GM21423 (cell line): ENCODE data around the gene RSRC1.
"Not testable (repeated sequence)": the region's sequence is repeated elsewhere in the genome, so short reads cannot be mapped to it uniquely, and the experiment has no call there.

ENCODE experiments used
- ATAC-seq: cut with Tn5 transposase; IDR thresholded peaks from one replicate; pipeline ENCODE4 v1.9.1; 2021; ENCODE audit warnings: mild to moderate bottlenecking, moderate library complexity; ENCODE audit not compliant: unreplicated experiment

RSRC1 gene

DNA sequence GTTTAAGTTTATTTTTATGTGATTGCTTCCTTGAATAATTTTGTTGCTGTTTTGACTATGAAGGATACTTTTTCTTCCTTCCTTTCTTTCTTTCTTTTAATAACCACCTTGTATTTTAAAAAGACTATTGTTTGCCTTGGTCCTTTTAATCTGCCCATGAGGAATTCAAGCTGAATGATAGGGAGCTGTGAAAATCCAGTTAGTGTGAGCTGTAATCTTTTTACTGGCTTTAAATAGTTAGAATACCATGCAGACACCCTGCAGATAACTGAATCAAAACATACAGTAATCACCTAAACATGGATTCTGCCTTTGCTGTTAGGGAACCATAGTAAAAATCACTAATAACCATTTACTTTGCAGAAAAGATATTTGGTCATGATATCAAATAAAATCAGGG, 110.7 kb downstream of the RSRC1 start:
- no peak for ATAC-seq

- no peak for ATAC-seq
Measured at GRCh38 chr3:158221426-158221825, 111.5 kb downstream of the RSRC1 start.

- ATAC-seq: no peak
Measured at GRCh38 chr3:158226429-158226828, 116.5 kb downstream of the RSRC1 start.

DNA sequence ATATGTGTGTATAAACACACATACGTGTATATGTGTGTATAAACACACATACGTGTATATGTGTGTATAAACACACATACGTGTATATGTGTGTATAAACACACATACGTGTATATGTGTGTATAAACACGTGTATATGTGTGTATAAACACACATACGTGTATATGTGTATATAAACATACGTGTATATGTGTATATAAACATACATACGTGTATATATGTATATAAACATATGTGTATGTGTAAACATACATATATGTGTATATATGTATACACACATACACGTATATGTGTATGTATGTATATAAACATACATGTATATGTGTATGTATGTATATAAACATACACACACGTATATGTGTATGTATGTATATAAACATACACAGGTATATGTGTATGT, 119.1 kb downstream of the RSRC1 start:
- ATAC-seq: not testable (repeated sequence)

- ATAC-seq: no peak
Measured at GRCh38 chr3:158233791-158234190, 123.9 kb downstream of the RSRC1 start.

DNA sequence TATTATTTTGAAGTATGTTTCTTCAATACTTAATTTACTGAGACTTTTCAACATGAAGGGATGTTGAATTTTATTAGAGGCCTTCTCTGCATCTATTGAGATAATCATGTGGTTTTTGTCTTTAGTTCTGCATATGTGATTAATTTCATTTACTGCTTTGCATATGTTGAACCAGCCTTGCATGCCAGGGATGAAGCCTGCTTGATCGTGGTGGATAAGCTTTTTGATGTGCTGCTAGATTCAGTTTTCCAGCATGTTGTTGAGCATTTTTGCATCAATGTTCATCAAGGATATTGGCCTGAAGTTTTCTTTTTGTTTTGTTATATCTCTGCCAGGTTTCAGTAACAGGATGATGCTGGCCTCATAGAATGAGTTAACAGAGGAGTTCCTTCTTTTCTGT, 134.4 kb downstream of the RSRC1 start:
- no peak for ATAC-seq

- ATAC-seq: no peak
Measured at GRCh38 chr3:158247288-158247687, 137.4 kb downstream of the RSRC1 start.

DNA sequence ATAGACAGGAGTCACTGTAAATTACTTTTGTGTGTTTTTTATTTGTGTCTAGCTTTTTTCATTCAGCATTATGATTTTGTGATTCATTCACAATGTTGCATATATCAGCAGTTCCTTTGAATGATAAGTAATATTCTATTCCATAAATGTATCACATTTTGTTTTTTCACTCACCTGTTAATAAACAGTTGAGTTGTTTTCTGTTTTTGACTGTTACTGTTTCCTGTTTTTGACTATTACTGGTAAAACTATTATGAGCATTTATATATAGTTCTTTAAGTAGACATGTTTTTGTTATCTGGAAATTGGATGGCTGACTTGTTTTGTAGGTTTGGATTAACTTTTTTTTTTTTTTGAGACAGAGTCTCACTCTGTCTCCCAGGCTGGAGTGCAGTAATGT, 138.4 kb downstream of the RSRC1 start:
- no peak for ATAC-seq

DNA sequence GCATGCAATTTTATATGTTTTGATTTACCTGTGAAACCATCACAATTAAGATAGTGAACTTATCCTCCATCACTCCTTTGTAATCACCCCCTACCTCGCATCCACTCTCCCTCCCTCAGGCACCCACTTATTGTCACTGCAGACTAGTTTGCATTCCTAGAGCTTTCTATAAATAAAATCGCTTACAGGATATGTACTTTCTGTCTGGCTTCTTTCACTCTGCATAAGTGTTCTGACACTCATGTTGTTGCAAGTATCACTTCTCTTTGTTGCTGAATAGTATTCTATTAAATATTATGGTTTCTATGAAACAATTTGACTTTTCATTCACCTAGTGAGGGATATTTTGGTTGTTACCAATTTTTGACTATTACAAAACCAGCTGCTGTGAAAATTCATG, 139.3 kb downstream of the RSRC1 start:
- ATAC-seq: no peak

DNA sequence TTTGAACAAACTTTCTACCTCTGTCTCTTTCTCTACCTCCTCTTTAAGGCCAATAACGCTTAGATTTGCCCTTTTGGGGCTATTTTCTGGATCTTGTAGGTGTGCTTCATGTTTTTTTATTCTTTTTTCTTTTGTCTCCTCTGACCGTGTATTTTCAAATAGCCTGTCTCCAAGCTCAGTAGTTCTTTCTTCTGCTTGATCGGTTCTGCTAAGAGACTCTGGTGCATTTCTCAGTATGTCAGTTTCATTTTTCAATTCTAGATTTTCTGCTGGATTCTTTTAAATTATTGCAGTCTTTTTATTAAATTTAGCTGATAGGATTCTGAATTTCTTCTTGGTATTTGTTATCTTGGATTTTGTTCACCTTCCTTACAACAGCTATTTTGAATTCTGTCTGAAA, 148.7 kb downstream of the RSRC1 start:
- no peak for ATAC-seq

DNA sequence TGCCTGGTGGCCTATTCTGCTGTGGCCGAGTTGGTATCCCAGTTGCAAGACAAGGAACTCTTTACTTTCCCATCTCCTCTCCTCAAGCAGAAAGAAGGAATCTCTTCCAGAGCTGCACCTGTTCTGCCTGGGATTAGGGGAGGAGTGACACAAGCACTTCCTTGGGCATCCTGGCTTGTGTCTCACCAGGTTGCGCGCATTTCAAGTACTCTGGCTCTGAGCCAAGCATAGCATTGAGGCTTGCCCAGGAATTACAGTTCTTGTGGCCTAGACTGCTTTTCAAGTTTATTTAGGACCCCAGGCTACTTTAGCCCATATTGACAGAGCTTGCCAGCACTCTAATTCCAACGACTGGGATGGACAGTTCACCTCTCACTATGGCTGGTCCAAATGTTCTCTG, 150.5 kb downstream of the RSRC1 start:
- no peak for ATAC-seq

DNA sequence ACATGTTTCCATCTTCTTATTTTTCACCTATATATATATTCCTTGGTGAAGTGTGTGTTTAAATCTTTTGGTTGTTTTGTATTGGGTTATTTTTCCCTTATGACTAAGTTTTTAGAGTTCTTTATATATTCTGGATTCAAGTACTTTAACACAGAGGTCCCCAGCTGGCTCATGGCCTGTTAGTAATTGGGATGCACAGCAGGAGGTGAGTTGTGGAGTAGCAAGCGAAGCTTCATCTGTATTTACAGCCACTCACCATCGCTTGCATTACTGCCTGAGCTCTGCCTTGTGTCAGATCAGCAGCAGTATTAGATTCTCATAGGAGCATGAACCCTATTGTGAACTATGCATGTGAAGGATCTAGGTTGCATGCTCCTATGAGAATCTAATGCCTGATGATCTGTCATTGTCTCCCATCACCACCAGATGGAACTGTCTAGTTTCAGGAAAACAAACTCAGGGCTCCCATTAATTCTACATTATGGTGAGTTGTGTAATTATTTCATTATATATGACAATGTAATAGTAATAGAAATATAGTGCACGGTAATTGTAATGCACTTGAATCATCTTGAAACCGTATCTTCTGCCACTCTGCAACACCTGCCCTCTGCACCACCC, 151.6 kb downstream of the RSRC1 start:
- ATAC-seq: no peak

GRCh38 chr3:158264894-158265293, 155.0 kb downstream of the RSRC1 start:
- no peak for ATAC-seq

GRCh38 chr3:158267015-158267414, 157.1 kb downstream of the RSRC1 start:
- no peak for ATAC-seq

DNA sequence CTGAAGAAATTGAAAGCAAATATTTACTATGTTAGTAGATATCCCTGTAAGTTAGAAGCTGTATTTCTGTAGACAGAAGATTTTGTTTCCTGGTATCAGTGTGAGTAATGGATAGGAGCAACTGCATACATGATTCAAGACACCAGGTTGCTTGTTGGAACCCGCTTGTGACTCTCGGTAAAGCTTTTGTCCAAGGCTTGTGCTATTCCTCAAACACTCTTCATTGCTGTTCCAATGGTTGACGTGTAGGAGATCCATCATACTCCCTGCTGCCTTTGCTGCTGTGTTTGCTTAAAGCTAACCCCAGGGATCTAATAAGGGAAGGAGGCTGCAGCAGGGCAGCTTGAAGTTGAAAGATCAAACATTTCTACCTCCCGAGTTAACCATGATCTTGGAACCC, 160.1 kb downstream of the RSRC1 start:
- ATAC-seq: no peak

- ATAC-seq: no peak
Measured at GRCh38 chr3:158272081-158272480, 162.2 kb downstream of the RSRC1 start.

DNA sequence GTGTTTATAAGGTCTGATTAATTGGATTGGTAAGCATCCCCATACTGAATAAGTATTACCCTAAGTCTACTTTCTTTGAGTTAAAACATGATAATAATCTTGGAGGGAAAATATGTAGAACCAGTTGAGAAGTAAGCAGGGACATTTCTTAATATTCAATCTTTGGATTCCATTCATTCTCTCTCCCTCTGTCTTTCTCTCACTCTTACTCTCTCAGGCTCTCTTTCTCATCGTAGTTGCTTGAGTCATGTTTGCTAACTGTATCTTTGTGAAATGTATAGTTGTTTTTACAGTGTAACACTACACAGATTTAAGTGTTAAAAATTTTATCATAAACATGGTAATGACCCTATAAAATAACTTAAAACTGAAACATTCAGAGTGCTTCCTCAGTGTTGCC, 163.8 kb downstream of the RSRC1 start:
- ATAC-seq: no peak

- no peak for ATAC-seq
Measured at GRCh38 chr3:158278187-158278586, 168.3 kb downstream of the RSRC1 start.

- ATAC-seq: no peak
Measured at GRCh38 chr3:158279609-158280008, 169.7 kb downstream of the RSRC1 start.

DNA sequence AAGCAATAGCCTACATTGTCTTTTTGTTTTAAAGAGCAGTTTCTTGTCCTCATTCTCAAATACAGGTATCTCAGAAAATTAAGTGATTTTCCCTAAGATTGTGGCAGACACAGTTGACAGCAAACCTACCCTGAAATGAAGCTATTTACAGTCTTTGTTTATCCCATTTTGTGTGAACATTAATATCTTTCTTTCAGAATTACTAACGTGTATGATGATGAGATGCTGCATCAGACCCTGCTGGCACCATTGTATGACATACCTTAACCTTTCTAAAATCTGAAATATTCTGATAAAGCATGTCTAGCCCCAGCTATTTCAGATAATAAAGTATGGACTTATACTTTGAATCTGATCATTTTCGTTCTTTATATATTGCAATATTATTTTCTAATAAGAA, 185.9 kb downstream of the RSRC1 start:
- no peak for ATAC-seq

GRCh38 chr3:158297940-158298339, 188.1 kb downstream of the RSRC1 start:
- no peak for ATAC-seq

- ATAC-seq: no peak
Measured at GRCh38 chr3:158308236-158308928, 198.5 kb downstream of the RSRC1 start.
